GM19467 (cell line): Measurements from ENCODE around the gene TCN1.
A peak's percentile ranks its signal among the peaks of the same experiment; 100 is the strongest.
"Not testable (repeated sequence)": the region's sequence is repeated elsewhere in the genome, so short reads cannot be mapped to it uniquely, and the experiment has no call there.

ENCODE experiments used
- ATAC-seq: cut with Tn5 transposase; IDR thresholded peaks from one replicate; pipeline ENCODE4 v1.9.1; 2021; ENCODE audit warnings: mild to moderate bottlenecking, moderate library complexity; ENCODE audit not compliant: unreplicated experiment

The TCN1 gene

DNA sequence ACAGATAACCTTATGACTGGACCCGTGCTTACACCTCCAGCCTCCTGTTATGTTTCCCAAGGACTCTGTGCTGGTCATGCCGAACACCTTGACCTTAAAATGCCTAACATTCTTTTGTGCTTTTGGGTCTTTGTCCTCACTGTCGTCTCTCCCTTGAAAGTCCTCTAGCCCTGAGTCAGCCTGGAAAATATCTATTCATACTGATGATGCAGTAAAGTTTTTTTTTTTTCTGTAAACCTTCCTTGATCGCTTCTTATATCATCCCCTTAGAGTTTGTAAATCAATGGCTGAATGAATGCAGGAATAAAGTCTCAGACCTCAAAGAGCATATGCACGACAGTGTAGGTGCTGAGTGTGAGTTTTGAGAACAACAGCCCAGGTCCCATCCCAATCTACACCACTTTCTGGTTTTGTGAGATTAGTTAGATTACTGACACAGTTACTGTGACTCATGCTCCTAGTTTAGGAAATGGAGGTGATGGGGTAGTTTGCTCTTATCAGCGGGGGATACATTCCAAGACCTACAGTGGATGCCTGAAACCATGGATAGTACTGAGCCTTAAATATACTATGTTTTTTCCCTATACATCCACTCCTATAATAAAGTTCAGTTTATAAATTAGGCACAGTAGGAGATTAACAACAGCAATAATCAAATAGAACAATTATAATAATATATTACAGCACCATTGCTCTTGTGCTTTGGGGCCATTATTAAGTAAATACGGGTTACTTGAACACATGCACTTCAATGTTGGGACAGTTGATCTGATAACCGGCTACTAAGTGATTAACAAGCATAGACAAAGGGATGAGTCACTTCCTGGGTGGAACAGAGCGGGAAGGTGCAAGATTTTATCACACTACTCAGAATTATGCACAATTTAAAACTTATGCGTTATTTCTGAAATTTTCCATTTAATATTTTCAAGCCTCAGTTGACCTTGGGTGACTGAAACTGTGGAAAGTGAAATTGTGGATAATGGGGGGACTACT is 8.6 kb downstream of the TCN1 start:
- ATAC-seq, result no peak

DNA sequence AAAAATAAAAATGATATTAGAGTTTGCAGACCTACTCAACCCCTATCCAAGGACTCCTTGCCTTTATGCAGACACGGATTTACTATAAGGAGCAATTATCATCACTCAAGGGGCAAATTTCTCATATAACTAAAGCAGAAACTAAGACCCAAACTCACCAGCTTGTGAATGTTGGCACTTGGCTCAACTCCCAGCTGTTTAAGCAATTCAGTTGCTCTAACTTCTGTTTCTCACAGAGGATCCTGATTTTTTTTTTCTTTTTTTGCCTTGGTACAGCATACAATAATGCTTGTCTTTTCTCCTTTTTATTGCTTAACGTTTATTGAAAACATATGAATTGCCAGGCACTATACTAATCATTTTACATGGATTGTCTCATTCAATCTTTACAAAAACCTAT is 11.4 kb downstream of the TCN1 start:
- no peak for ATAC-seq

DNA sequence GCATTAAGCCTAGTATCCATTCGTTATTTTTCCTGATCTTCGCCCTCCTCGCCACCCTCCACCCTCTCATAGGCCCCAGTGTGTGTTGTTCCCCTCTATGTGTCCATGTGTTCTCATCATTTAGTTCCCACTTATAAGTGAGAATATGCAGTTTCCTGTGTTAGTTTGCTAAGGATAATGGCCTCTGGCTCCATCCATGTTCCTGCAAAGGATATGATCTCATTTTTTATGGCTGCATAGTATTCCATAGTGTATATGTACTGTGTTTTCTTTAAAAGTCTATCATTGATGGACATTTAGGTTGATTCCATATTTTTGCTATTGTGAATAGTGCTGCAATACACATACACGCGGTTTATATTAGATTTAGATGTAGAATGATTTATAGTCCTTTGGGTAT is 14.9 kb downstream of the TCN1 start:
- ATAC-seq, result not testable (repeated sequence)

DNA sequence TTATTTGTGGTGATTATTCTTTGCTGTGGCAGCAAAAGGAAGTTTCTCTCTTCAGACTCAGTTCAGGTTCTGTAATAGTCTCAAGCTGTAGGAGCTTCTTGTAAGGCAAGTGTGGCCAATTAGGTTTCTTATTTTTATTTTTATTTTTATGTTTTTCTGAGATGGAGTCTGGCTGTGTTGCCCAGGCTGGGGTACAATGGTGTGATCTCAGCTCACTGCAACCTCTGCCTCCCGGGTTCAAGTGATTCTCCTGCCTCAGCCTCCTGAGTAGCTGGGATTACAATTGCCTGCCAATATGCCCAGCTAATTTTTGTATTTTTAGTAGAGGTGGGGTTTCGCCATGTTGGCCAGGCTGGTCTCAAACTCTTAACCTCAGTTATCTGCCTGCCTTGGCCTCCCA is 16.7 kb downstream of the TCN1 start:
- ATAC-seq, result not testable (repeated sequence)

DNA sequence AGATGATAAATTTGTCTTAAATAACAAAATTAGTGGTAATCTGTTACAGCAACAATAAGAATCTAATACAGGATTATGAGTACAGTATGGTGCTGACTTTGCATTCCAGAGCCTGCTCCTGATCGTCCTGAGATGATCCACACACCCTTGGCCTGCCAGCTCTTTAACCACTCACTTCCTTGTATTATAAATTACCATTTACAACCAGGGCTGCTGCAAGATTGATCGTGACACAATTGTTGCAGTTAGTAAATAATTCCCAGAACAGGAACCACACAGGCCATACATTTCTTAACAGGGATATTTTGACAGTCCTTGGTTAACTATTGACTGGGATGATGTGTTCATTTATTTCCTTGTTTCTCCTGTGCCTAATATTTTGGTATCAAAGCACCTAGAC is 17.2 kb downstream of the TCN1 start:
- ATAC-seq, result no peak

DNA sequence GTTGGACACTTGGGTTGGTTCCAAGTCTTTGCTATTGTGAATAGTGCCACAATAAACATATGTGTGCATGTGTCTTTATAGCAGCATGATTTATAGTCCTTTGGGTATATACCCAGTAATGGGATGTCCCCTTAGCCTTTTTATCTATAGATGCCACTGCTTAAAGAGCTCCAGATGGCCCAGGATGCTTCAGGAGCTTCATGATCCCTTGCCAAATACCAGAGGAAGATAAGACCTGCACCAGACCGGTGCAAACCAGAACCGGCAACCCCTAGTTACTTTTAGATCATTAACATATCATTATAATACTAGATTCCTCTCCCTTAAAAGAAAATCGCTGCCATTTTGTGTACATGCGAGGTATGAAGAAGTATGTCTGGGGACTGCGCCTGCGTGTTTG is 17.8 kb downstream of the TCN1 start:
- not testable (repeated sequence) for ATAC-seq

DNA sequence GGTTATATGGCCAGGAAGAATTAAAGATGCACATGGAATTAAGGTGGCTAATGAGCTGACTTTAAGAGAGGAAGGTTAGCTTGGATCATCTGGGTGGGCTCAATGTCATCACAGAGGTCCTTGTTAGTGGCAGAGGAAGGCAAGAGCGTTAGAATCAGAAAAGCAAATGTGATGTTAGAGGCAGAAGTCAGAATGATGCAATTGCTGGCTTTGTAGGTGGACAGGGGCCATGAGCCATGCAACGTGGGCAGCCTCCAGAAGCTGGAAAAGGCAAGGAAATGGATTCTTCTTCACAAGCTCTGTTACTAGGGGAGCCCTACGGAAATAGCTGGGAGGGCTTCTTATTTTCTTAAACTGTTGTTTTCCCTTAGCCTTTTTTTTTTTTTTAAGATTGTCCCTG is 18.7 kb downstream of the TCN1 start:
- ATAC-seq, result no peak

DNA sequence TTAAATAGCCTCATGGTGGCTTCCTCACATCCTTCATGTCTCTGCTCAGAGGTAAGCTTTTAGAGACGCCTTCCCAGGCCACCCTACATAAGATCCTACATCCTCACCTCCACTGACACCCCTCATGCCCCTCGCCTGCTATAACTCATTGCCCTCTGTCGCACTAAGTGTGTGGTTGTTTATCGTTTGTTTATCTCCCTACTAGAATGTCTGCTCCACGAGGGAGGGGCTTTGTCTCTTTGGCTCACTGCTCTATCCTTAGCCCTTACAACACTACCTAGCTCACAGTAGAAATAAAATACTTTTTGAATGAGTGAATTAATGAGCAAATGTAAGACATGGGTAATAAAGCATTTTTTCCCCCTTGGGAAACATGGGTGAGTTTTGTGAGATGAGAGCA is 19.7 kb downstream of the TCN1 start:
- no peak for ATAC-seq

DNA sequence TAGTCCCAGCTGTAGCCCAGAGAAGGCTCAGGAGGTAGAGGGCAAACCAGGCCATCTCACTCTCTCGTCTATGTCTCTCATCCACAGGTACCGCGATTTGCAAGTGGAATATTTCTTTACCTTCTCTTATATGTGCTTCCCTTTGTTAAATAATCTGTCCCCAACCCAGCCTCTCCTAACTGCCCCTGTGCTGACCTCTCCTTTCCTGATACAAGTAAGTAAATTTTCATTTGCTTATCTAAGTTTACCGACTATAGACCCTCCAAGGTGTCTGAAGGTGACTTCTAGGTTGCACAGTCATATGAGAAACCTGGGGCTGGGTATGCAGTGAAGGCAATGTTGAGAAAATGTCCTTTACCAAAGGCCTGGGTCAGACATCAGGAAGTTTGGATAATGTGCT is 20.9 kb downstream of the TCN1 start, which contains the start of gene CBLIF:
Gene CBLIF, minus strand, starts transcription at position 101 of the 400 bp plus-strand sequence. Its CDS starts 46 bp downstream, at position 55.
- no peak for ATAC-seq

DNA sequence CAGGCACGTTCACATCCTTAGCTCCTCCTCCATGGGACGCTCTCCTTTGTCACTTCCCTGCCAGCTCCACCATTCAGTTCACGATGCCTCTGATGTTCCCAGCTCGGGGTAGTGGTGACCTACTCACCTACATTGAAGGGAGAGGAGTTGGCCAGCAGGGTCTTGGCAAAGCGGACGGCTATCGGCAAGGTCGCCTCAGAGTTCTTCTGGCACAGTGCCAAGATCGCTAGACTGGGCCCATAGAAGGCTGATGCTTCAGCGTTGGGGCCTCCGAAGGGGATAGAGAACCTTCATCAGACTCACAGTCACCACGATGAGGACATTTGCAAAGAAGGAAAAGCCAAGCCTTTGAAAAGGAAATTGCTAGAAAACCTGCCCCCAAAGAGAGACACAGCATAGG is 24.0 kb downstream of the TCN1 start:
- no peak for ATAC-seq

DNA sequence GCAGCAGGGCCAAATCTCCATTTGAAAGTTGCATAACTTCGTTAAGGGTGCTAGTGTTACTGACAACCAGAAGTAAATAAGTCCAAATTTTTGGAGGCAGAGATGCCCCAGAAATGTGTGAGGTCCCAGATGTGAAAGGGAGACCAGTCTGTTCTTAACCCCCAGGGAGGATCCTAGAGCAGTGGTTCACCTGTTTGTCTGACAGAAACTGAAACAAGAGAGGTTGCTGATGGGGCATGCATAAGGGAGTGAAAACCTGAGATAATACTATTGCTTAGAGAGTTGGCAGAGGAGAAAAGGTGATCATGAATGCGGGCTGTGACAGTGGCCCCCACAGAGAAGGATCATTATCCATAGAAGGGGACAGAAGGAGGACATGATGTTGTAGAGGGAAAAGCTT is 24.8 kb downstream of the TCN1 start:
- peak; percentile 73 for ATAC-seq

DNA sequence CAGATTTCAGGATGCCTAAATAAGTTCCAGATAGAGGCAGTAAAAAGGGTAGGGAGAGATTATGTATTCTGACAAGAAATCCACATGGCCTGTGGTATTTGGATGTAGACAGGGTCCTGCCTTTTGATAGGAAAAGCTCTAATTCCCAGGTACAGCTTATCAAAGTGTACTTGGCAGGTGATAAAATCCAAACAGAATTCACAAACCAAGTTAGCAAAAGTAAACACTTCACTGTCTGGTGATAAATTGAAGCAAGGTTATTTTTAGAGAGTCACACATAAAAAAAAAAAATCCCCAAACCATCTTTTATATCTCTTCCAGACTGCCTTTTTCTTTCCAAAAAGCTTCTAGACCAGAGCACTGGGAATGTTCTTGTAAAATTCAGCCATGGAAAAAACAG is 26.7 kb downstream of the TCN1 start:
- no peak for ATAC-seq

DNA sequence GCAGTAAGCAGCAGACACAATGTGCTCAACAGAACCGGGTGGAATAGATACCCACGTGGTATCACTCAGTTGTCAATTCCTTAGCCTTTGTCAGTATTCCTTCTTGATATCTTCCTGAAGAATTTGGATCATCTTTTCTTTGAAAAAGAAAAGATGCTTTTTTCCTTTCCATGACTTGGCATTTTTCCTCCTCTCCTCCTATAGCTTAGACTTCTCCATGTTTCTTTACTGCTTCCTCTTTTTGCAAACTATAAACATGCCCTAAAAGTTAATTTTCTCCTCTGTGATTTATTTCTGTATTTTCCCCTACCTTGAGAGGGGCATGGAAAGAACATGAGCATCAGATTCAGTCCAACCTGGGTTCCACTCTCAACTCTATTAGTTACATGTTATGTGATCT is 32.7 kb downstream of the TCN1 start:
- ATAC-seq, result no peak

DNA sequence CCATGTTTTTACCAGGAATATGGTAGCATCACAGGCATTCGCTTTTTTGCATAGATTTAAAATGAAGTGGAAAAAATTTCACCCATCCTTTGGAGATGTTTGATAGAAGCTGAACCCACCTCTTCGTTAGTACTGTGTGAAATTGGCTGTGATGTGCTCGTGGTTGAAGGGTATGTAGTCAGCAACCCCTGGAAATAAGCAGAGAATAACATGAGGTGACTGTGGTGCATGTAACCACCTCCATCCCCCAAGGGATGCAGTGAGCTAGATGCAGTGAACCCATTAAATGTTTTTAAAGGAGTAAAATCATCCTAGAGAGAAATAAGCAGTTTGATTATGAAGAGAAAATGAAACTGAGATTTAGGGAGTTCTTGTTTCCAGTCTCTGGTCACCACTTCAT is 36.9 kb downstream of the TCN1 start:
- ATAC-seq, result no peak

DNA sequence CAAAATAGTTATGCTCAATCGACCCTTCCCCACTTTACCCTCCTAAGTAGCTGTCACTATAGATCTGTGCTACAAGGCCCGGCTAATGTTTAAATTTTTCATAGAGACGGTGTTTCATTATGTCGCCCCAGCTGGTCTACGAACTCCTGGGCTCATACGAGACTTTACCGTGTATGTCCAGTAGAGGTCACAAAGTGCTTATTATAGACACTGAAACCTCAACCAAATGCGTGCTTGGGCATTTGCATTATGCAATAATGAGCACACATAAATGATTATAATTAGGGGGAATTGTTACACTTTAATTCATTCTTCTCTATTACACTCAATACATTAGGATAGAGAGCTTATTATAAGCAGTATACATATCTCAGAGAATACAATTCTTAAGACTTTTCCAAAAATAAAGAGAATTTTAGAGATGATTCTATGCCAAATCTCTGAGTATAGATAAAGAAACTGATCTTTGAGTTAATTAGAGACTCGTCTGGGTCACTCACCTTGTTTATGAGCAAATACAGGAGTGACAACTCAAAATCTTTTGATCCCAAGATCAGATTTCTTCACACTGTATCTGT is 43.2 kb downstream of the TCN1 start:
- ATAC-seq, result peak; percentile 87

DNA sequence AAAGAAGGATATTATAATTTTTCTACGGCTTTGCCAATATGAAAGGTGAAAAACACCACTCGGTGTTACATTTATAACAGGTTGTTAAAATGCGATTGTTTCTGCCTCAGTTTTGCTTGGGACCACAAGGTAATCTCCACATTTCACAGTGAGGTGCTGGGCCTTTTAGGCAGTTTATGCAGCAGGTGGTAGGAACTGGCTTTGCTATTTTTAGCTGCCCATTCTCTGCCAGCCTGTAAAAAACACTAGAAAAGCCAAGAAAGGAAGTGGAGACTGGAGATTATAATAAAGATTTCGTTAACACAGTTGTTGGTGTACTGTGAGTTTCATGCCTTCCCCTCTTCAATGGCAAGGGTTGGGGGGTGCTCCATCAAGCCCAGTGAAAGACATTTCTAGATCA is 47.7 kb downstream of the TCN1 start:
- no peak for ATAC-seq

DNA sequence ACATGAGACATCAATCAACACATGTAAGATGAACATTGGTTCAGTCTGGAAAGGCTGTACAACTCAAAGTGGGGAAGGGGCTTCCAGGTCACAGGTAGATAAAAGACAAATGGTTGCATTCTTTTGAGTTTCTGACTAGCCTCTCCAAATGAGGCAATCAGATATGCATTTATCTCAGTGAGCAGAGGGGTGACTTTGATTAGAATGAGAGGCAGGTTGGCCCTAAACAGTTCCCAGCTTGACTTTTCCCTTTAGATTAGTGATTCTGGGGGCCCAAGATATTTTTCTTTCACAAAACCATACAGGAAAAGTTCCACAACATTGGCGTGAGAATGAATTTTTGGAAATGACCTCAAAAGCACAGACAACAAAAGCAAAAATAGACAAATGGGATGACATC is 49.9 kb downstream of the TCN1 start:
- ATAC-seq, result not testable (repeated sequence)

DNA sequence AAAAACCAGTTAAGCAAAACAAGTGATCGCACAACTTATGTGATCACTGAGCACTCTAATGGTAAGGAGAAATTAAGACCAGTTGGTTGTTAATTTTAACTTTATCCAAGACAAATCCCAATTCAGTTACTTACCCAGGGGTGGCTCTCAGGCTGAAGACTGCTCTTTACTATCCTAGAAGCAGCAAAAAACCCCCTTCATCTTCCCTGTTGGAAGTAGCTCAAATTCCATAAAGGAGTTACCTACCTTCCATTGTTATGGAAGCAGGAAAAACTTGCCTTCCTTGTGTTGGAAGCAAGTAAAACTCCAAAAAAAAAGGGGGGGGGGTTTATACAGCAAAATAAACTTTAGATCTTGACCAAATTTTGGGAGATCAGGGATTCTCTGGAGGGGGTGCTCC is 50.5 kb downstream of the TCN1 start:
- no peak for ATAC-seq

DNA sequence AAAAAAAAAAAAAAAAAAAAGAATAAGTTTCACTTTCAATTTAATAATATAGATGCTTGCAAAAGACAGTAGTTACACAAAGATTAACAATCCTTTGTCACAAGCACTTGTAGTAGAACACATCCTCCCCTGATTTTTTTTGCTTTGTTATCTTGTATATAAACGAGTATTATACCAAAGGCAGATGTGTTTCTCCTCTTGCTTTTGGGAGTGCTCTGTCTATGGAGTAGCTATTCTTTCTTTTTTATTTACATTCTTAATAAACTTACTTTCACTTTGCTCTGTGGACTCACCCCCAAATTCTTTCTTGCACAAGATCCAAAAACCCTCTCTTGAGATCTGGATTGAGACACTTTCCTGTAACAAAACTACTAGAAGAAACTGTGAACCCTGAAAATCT is 52.3 kb downstream of the TCN1 start:
- ATAC-seq, result no peak

DNA sequence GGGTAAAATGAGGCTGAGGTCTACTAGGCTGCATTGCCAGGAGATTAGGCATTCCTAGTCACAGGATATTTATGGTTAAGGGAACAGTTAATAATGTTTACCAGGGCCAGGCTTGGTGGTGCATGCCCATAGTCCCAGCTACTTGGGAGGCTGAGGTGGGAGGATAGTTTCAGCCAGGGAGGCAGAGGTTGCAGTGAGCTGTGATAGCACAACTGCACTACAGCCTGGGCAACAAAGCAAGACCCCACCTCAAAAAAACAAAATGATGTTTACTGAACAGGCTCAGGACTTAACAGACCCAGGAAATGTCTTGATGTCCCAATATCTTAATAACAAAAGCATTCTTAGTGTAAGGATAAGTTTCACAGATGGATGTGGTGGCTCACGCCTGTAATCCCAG is 52.9 kb downstream of the TCN1 start:
- no peak for ATAC-seq

DNA sequence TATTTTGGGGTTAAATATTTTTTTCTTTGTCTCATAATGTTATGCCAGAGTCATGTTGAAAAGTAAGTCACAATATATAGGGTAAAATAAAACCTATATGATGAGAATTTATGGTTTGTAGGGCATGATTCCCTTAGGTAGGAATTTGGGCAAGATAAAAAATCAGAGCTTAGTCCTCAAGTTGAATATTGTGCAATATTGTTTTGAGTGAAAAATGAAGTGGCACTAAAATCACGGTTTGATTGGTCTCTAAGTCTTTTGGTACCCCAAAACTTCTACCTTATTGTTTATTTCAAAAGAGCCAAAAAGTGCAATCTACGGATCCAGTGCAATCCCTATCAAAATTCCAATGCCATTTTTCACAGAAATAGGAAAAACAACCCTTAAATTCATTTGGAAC is 54.1 kb downstream of the TCN1 start:
- ATAC-seq, result no peak

DNA sequence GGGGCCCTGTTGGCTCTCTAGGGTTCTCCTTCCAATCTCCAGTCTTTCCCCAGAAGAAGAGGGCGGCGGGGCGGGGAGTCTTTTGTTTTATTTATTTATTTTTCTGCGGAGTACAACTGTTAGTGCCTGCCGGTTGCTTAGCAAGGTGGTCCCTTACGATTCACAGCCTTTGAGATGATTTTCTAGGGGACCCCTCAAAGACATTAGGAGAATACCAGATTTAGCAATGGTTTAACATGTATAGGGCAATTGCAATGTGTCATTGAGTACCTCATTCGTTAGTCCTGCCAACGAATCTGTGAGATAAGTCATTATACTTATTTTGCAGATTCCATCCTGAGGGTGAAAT is 55.4 kb downstream of the TCN1 start:
- ATAC-seq, result no peak
